HG02759 (cell line): ENCODE data around the gene RECK.
"Not testable (repeated sequence)": the region's sequence is repeated elsewhere in the genome, so short reads cannot be mapped to it uniquely, and the experiment has no call there.

Experiments used
- ATAC-seq: cut with Tn5 transposase; IDR thresholded peaks from one replicate; pipeline ENCODE4 v1.9.1; 2021; ENCODE audit warnings: mild to moderate bottlenecking, moderate library complexity; ENCODE audit not compliant: unreplicated experiment

Gene RECK

DNA sequence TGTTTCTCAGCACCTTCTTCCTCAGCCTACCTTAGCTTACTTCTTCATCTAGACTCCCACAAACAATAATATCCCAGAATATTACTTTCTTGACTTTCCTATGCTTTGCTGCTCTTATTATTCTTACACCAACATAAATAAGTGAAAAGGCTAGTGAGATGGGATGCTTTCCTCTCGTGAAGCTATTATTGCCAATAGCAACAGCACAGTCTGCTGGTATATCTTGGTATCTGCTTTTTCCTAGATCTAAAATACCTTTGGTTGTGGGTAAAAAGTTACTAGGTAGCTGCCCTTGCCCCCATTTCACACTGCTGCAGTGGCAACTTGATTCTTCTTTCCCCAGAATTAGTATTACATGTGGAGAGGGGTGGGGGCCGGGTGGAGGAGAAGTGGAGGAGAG, 73.7 kb downstream of the RECK start:
- no peak for ATAC-seq

DNA sequence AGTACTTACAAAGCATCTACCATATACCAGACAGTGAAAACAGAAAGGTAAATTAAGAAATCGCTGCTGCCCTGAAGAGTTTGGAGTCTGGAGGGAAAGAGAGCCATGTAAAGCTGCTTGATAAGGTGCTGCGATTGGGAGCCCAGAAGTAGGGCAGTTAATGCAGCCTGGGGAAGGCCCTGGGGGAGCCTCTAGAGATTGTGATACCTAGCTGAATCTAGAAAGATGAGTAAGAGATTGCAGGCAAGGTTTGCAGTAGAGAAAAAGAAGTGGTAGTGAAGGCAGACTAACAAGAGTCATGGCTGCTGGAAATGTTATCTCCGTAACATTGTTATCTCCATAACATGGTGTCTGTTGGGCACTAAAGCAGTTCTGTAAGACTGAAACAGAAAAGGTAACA, 75.8 kb downstream of the RECK start:
- ATAC-seq, result no peak

DNA sequence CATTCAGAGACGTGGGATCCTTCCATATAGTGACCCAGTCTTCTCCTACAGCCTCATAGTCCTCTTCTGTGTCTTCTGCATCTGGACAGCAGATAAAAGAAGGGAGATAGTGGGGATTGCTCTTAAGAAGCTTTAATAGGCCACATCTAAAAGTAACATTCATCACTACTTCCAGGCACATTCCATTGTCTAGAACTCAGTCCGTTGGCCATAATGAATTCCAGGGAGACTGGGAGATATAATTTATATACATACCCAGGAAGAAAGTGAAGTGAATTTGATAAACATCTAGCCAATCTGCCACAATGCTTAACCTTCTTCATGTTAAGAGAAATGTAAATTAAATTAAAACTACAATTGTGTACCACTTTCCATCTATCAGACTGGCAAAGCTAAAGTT, 77.3 kb downstream of the RECK start:
- ATAC-seq, result no peak

DNA sequence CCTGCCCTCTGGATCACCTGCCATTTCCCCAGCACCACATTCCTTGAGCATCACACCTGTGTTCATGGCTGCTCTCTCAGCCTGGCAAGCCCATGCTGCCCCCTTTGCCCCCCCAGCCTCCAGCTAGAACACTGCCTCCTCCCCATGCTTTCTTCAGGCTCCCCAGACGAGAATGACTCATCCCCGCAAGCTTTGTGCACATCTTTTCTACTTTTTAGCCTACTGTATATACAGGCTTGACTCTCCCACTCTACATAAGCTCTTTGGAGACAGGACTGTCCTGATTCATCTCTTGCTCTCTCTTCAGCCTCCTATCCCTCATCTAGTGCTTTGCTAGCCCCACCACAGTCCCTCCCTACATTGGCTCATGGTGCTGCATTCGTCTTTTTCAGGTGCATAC, 79.9 kb downstream of the RECK start:
- ATAC-seq, result no peak

DNA sequence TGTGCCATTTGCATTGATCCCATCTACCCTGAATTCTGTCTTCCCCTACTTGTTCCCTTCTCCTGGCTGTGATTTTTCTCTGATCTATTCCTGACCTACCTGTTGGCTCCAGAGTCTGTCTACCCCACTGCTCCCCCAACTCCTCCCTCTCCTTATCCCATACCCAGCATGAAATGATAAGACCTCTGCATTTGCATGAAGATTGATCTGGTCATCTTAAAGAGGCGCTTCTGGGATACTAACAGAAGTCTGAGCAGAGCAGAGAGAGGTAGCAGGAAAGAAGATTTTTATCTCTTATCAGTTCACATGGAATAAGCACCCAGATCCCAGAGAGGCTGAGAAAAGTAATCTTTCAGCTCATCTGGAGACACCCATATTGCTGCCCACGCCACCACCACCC, 81.5 kb downstream of the RECK start:
- ATAC-seq, result no peak

DNA sequence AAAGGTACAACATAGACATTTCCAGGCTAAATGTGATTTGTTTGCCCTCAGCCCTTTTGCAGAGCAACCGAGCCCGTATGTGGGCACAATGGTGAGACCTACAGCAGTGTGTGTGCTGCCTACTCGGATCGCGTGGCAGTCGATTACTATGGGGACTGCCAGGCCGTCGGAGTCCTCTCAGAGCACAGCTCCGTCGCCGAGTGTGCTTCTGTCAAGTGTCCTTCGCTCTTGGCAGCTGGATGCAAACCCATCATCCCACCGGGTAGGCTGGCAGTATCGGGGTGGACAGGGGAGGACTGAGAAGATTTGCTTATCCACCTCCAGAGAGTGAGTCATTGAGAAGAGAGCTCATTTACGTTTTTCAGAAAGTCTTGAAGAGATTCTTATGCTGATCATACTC, 82.0 kb downstream of the RECK start:
- ATAC-seq, result no peak

DNA sequence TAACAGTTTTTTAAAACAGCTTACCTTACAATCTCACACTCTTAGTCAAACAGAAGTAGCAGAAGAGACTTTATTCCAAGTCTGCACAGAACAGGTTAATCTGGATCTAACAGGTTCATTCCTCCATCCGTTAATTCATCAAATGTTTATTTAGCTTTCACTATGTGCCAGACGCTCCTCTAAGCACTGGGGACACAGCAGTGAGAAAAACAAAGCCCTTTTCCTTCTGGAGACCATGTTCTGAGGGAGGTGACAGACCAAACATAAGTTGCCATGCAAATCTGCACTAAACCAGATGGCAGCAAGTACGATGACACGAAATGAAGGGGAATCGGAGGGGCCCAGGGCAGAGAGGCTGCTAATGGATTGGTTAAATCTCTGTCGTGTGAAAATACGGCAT, 82.8 kb downstream of the RECK start:
- no peak for ATAC-seq

DNA sequence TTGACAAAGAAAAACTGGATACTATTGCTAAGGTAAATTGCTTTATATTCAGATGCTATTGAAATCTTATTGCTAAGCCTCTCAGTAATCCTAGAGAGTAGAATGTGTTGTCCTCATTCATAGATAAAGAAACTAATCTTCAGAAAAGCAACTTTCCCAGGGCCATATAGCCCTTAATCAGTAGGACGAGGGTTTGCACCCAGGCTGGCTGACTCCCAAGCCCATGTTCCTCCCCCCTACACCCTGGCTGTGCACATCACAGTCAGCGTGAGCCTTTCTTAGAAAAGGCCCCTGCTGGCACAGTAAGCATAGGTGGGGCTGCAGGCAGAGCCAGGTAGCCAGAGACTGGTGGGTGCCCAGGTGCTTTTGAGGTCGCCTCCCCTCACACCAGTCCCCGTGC, 84.0 kb downstream of the RECK start:
- no peak for ATAC-seq

DNA sequence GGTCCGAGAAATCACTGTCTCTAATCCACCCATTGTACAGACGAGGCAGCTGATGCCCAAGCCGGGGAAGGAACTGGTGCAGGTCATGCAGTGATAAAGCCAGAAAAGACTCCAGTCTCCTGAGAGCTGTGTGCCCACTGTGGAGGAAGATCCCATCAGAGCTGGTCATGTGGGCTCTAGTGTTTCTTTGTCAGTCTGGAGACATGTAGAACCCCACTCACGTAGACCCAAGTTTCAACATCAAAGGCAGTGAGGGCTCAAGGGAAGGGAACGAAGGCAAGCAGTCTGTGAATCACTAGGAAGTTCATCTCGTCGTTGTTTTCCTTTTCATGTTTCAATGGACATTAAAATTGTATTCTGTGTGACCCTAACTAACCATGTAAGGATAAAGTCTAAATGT, 85.3 kb downstream of the RECK start:
- ATAC-seq, result no peak

DNA sequence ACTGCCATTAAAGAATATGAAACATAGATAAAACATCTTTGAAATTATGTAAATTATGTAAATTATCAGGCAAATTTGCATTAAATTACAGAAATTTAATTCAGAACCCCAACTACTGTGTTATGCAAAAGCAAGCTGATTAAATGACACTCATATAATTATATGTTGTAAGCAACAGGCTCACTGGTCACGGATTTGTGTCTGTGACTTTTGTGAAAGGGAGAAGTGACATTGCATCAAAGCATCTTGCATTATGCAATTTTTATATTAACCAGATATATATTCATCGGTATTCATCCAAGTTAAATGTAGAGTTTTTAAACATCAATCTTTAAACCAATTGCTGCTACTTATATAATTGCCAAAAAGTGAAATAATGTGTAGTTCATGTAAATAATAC, 86.8 kb downstream of the RECK start:
- no peak for ATAC-seq

DNA sequence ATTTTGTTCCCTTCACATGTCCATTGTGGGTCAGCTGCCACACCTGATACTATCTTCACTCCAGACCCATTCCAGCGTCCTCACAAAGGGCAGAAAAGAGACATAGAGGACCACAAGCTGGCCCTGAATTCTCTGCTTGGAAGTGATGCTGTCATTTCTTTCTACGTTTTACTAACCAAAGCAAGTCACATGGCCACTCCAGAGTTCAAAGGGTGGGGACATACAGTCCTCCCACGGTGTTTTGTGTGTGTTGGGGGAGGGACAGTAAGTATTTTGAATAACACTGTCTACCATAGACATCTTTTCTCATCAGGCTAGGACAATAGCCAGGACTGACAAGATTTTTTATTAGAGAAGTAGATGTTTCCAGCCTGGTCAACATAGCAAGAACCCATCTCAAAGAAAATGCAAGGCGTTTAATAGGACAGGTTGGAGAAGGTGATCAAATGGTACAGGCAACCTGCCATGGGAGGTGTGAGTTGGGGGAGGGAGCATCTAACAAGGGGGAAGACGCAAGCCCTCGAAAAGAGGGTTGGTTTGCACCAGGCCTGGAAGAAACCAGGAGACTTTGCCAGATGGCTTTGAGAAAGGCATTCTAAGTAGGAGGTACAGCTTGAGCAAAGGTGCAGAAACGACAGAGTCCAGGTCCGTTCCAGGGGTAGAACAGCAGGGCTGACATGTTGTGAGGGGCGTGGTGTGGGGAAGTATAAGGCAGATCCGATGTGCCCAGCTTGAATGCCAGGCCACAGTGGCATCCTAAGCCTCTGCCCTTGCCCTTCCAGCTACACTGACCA, 88.5 kb downstream of the RECK start:
- no peak for ATAC-seq

DNA sequence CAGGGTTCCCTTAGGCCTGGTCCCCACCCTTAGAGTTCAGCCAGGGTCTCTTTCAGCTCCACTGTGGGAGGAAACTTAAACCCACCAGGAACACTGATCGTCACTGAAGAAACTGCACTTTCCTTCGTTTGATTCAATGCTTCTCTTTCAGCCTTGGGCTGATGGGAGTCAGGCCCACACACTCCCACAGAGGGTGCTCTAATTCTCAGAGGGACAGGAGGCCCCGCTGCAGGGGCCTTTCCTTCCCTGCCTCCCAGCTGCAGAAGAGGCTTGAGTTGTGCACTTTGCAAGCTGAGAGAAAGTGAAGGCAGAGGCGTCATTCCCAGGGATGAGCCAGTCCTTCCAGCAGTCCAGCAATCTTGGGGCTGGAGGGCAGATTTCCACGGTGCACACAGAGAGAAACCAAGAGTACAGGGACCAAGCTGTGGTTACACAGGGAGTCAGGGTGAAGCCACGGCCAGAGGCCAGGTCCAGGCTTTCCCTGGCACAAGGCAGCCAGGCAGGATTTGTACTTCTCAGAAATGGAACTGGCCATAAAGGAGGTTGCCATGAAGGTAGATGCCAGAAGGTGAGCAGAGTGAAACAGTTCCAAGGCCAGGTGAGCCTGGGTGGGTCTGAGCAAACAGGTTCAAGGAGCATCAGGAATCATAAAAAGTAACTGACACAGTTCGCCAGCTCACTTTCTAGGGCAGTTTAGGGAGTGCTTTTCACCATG, 89.5 kb downstream of the RECK start:
- no peak for ATAC-seq

DNA sequence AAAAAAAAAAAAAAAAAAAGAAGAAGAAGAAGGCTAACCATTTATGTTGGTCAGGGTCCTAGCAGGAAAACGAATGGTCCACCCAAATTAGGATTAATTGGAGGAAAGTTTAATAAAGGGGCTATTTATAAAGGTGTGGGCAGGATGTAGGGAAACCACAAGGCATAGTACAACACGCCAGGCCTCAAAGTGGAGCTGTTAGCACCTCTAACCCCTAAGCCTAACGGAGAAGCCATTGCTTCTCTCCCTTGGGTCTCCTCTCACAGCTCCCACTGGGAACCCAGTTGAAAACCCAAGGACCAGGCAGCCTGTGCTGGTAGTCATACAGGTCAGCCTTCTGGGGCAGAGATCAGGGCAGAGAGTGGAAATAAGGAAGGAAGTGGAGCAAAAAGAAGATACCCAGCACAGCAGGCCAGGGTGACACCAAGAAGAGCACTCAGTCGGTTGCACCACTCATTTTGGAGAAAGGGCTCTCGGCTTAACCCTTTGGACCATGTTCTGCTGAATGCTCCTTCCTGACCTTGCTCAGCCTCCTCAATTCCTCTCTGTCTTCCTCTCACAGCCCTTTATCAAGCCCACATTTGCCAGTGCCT, 91.0 kb downstream of the RECK start:
- ATAC-seq, result no peak

DNA sequence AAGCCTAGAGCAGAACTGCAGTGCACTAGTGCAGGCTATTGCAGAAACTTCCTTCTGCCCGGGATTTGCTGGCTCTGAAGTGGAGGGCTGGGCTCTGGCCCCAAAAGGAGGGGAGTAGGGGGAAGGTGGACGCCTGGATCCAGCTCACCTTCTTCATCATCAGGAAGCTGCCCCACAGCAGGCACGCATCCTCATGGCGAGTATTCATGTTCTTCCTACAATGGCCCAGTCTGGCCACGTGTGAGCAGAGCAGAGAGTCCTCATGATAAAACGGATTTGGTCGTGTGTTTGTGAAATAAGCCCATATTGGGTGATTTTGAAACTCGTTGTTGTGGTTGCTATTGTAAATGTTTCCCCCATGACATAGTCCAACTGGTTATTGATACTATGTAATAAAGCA, 91.6 kb downstream of the RECK start:
- ATAC-seq, result no peak

DNA sequence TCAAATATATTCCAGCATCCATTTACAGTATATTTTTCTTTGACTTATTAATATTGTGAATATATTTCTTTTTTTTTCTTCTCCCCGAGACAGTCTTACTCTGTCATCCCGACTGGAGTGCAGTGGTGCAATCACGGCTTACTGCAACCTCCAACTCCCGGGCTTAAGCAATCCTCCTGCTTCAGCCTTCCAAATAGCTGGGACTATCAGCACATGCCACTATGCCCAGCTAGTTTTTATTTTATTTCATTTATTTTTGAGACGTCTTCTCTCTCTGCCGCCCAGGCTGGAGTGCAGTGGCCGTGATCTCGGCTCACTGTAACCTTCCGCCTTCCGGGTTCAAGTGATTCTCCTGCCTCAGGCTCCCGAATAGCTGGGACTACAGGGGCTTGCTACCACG, 92.4 kb downstream of the RECK start:
- ATAC-seq, result no peak

DNA sequence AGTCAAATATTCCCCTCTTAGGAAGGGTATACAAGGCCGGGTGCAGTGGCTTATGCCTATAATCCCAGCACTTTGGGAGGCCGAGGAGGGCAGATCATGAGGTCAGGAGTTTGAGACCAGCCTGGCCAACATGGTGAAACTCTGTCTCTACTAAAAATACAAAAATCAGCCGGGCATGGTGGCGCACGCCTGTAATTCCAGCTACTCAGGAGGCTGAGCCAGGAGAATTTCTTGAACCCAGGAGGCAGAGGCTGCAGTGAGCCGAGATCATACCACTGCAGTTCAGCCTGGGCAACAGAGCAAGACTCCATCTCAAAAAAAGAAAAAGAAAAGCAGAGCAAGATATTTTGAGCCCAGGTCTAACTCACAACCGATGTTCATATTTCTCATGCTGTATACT, 95.0 kb downstream of the RECK start:
- ATAC-seq, result not testable (repeated sequence)

DNA sequence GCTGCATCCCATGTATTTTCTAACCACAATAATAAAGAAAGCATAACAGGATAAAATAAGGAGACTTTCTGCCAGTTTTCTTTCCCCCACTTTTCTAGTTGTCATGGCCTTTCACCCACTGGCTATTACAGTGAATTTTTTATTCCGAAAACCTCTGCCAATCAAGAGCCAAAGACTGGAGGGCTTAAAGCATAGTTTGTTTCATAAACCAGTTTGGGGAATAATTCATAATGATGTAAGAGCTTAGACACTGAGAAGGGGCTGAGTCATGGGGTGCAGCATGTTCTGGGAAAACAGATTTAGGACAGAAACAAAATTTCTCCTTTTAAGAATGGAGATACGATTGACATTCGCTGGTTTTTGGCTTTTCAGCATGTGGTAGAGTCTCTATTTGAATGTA, 95.4 kb downstream of the RECK start:
- ATAC-seq, result no peak

DNA sequence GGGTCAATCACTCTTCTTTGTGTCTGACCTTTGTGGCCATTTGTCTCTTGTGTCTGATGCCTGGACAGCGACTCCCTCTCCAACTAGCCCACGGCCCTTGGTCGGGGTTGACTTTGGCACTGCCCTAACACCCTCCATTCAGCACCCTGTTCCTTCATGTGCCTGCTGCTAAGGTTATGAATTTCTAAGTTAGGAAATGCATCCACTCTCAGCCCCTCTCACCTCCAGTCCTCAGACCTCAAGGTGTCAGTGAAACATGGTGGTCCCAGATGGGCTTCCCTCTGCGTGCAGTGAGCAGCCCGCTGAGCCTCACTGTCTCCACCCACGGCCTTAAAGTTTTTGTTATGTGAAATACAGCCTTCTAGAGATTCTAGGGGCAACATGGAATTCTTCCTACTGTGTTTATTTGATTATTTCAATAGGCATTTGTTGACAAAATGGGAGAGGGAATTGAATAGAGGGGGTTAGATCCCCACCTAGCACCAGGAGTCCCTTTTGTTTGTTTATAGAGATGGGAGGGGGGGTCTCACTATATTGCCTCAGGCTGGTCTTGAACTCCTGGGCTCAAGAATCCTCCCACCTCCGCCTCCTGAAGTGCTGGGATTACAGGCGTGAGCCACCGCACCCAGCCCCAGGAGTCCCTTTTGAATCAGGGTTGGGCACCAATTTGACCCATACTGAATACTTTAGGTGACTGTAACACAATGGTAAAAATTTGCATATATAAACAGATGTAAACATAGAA, 98.2 kb downstream of the RECK start:
- no peak for ATAC-seq

DNA sequence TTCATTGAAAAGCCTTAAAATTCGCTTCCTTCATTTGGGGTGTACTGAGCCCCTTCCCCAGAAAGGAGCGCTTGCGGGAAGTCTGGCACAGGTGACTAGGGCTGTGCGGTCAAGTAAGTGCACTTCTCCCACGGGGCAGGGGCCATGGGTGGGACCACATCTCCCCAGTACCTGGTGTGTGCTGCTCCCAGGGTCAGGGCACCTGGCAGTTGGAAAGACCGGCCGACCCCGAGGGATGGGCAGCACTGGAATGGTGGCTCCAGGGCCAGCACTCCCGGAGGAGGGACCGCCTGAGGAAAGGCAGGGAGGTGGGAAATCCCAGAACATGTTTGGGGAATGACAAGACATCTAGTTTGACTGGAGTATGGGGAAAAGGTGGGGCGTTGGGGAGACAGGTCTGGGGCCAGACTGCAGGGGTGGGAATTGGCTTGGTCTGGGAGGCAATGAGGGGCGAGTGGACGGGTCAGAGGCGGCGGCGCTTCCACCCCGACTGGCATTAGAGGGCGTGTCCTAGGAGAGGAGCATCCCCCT, 99.1 kb downstream of the RECK start:
- no peak for ATAC-seq

DNA sequence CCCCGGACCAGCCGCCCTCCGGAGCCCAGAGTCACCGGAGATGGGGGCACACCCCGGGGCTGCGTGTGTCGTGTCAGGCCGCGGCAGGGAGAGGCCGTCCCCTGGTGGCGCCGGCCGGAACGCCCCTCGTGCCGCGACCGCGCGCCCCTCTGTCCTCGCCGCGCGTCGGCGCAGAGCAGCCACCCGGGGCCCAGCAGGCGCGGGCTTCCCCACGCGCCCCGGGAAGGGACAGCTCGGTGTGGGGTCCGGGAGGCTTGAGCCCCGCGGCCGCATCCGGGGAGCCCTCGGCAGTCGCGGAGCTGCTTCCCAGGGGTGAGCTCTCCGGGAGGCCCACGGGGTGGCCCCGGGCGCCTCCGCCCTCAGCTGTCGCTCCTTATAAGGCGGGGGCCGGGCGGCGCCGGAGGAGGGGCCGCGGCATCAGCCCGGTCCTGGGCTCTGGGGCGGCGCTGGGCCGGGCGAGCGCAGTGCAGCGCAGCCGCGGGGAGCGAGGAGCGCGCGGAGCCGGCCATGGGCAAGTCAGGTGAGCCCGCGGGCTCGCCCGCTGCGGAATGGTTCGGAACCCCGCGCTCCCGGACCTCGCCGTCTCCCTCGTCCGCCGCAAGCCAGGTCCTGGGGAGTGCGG, 99.7 kb downstream of the RECK start, which contains the start of gene GLIPR2:
GLIPR2 (plus strand) TSS at position 462 of the 622 bp plus-strand sequence; CDS start at position 508, 46 bp downstream.
- peak; percentile 97 for ATAC-seq
